ENCODE measurements around the gene CEACAM7. TPM values are rescaled to one million over a fixed set of nuclear protein-coding genes. Genes with fewer than 3 reads are reported as not detected.

CEACAM7 gene
- total RNA-seq (2022; extraction: Qiagen RNA extraction; ENCODE audit: low read depth), result 0.08 to 0.17 TPM in 2 of 5 replicates, not detected in the others

DNA sequence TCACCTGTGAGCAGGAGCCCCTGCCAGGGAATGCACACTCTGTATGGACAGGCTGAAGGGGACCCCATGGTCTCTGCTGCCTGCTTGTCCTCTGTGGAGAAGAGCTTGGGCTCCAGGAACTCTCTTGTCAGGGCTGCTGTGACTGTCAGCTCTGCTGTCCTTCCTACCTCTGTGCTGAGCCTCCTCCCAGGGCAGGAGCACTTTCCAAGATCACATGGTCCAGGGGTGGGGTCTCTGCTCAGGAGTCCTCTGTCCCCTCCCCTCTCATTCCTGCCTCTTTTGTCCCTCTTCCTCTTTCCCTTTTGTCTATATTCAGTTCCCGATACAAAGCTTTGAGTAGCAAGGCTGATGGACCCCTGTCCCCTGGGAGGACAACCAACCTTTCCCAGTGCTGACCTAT lies at the start of gene CEACAM7:
Gene CEACAM7 (minus strand): TSS at position 173 of the 400 bp plus-strand sequence. CDS start 105 bp downstream, at position 68.

DNA sequence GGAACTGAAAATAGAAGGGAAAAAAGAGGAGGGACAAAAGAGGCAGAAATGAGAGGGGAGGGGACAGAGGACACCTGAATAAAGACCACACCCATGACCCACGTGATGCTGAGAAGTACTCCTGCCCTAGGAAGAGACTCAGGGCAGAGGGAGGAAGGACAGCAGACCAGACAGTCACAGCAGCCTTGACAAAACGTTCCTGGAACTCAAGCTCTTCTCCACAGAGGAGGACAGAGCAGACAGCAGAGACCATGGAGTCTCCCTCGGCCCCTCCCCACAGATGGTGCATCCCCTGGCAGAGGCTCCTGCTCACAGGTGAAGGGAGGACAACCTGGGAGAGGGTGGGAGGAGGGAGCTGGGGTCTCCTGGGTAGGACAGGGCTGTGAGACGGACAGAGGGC lies 20.4 kb upstream of the CEACAM7 start, which contains the start of gene CEACAM5:
Gene CEACAM5 (plus strand): TSS at position 146 of the 400 bp plus-strand sequence. CDS start 106 bp downstream, at position 252.

DNA sequence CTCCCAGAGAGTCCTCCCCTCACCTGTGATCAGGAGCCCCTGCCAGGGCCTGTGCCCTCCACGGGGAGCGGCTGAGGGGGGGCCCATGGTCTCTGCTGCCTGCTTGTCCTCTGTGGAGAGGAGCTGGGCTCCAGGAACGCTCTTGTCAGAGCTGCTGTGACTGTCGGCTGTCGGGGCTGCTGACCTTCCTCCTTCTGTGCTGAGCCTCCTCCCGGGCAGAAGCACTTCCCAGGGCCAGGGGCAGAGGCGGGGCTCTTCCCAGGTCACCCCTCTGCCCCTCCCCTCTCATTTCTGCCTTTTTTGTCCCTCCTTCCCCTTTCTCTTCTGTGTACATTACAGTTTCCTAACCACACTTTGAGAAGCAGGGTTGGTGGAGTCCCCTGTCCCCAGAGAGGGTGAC lies 61.2 kb downstream of the CEACAM7 start, which contains the start of gene CEACAM4:
Gene CEACAM4 (minus strand): TSS at position 198 of the 400 bp plus-strand sequence. CDS start 111 bp downstream, at position 87.

Other genes with a start within 250 kb of the CEACAM7 start
- 102 to 116 TPM (median 111 TPM) in 5 replicates for gene DMAC2, start 248.4 kb downstream of the CEACAM7 start, total RNA-seq (2022; extraction: Qiagen RNA extraction; ENCODE audit: low read depth)
- not detected in 5 replicates for gene ERICH4, start 245.1 kb downstream of the CEACAM7 start, total RNA-seq (2022; extraction: Qiagen RNA extraction; ENCODE audit: low read depth)
- not detected in 5 replicates for gene CEACAM21, start 112.1 kb downstream of the CEACAM7 start, total RNA-seq (2022; extraction: Qiagen RNA extraction; ENCODE audit: low read depth)
- gene CEACAM4, start 61.2 kb downstream of the CEACAM7 start, total RNA-seq (2022; extraction: Qiagen RNA extraction; ENCODE audit: low read depth), result not detected in 5 replicates
- 1.6 to 2.1 TPM (median 1.7 TPM) in 5 replicates for gene CEACAM5, start 20.4 kb upstream of the CEACAM7 start, total RNA-seq (2022; extraction: Qiagen RNA extraction; ENCODE audit: low read depth)
- gene CEACAM6, start 67.3 kb upstream of the CEACAM7 start, total RNA-seq (2022; extraction: Qiagen RNA extraction; ENCODE audit: low read depth), result 14.9 to 22.6 TPM (median 20.6 TPM) in 5 replicates
- gene CEACAM3, start 108.3 kb upstream of the CEACAM7 start, total RNA-seq (2022; extraction: Qiagen RNA extraction; ENCODE audit: low read depth), result not detected in 5 replicates
- gene LYPD4, start 156.4 kb upstream of the CEACAM7 start, total RNA-seq (2022; extraction: Qiagen RNA extraction; ENCODE audit: low read depth), result not detected in 5 replicates
- not detected in 5 replicates for gene DMRTC2, start 156.8 kb upstream of the CEACAM7 start, total RNA-seq (2022; extraction: Qiagen RNA extraction; ENCODE audit: low read depth)
- gene RPS19, start 172.0 kb upstream of the CEACAM7 start, total RNA-seq (2022; extraction: Qiagen RNA extraction; ENCODE audit: low read depth), result 9,077 to 10,791 TPM (median 9,411 TPM) in 5 replicates
- 0.66 to 1.3 TPM (median 0.91 TPM) in 5 replicates for gene CD79A, start 189.0 kb upstream of the CEACAM7 start, total RNA-seq (2022; extraction: Qiagen RNA extraction; ENCODE audit: low read depth)
- 83.9 to 123 TPM (median 107 TPM) in 5 replicates for gene ARHGEF1, start 194.9 kb upstream of the CEACAM7 start, total RNA-seq (2022; extraction: Qiagen RNA extraction; ENCODE audit: low read depth)
- gene ERFL, start 240.2 kb upstream of the CEACAM7 start, total RNA-seq (2022; extraction: Qiagen RNA extraction; ENCODE audit: low read depth), result 0.23 to 0.35 TPM (median 0.29 TPM) in 5 replicates